Activated naive CD8-positive, alpha-beta T cell (primary cell): ENCODE measurements around the gene PPT1.
"Not testable (repeated sequence)": the region's sequence is repeated elsewhere in the genome, so short reads cannot be mapped to it uniquely, and the experiment has no call there.

Source experiments
- H3K27ac Mint-ChIP-seq: one replicate; pipeline ENCODE4 v1.8.0; 2021; ENCODE audit warnings: mixed read lengths
- H3K27me3 Mint-ChIP-seq: one replicate; pipeline ENCODE4 v1.8.0; 2021; ENCODE audit warnings: mixed read lengths
- H3K36me3 Mint-ChIP-seq: one replicate; pipeline ENCODE4 v1.8.0; 2021; ENCODE audit warnings: mixed read lengths
- H3K4me1 Mint-ChIP-seq: one replicate; pipeline ENCODE4 v1.8.0; 2021; ENCODE audit warnings: low read depth, mixed read lengths
- H3K4me3 Mint-ChIP-seq: one replicate; pipeline ENCODE4 v1.8.0; 2021; ENCODE audit warnings: mild to moderate bottlenecking, mixed read lengths
- H3K9me3 Mint-ChIP-seq: one replicate; pipeline ENCODE4 v1.8.0; 2021; ENCODE audit warnings: low read depth, mixed read lengths

The PPT1 gene

DNA sequence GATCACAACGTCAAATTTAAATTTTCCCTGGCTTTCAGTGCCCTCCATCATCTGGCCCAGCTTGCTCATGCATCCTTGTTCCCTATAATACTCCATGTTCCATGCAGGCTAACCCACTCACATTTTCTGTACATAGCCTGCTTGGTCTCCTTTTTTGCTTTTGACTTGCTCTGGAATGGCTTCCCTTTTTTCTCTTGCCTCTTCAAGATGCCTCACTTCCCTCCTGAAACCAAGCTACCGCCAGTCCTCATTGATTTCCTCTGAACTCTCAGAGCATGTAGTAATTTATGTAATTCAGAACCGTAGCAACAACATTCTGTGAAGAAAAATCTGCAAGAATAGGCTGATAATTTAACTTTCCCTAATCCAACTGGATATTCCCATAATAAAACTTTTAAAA, 46.2 kb downstream of the PPT1 start:
- Mint-ChIP-seq H3K36me3 (peaks cover 23% of the 10 kb centered on the region), H3K4me3 (peak overlapping the region; percentile 68), H3K9me3 (no peaks in the 10 kb centered on the region), H3K27ac (peak overlapping the region; percentile 91), H3K4me1 (peaks cover 84% of the 10 kb centered on the region), H3K27me3 (no peaks in the 10 kb centered on the region)

DNA sequence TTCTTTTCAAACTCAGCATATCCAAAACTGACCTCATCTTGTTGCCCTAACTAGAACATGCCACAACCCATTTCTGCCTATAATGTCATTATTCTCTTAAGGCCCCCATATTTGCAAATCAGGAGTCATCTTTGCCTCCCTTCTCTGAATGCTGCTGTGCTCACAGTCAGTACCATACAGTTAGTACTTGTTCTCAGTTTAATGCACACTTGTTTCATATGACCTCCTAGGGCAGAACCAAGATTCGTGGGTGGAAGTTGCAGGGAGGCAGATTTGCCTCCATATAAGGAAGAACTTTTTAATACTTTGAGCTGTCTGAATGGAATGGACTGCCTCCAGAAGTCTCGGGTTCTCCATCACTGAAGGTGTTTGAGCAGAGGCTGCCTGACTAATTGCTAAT, 47.3 kb downstream of the PPT1 start:
- Mint-ChIP-seq H3K36me3 (peaks cover 25% of the 10 kb centered on the region), H3K4me1 (peaks cover 84% of the 10 kb centered on the region), H3K27ac (peak overlapping the region; percentile 91), H3K27me3 (no peaks in the 10 kb centered on the region), H3K4me3 (peak overlapping the region; percentile 53), H3K9me3 (no peaks in the 10 kb centered on the region)

DNA sequence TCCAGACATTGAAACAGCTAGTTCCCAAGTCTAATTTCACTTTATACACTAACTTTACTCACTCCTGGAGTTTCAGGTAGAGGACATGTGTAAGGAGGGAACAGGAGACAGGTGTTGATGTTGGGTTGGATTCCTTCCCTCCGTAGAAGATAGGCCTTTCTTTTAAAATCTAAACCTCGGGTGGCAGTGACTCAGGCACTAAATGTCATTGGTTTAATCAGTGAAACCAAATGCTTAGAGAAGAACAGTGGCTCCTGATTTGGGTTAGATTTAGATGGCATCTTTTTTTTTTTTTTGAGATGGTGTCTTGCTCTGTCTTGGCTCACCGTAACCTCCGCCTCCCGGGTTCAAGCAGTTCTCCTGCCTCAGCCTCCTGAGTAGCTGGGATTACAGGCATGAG, 49.3 kb downstream of the PPT1 start:
- no peaks in the 10 kb centered on the region for H3K9me3 Mint-ChIP-seq
- peaks cover 83% of the 10 kb centered on the region for H3K4me1 Mint-ChIP-seq
- H3K27ac Mint-ChIP-seq = peak overlapping the region; percentile 92
- peak overlapping the region; percentile 77 for H3K4me3 Mint-ChIP-seq
- H3K27me3 Mint-ChIP-seq = no peaks in the 10 kb centered on the region
- H3K36me3 Mint-ChIP-seq = peaks cover 27% of the 10 kb centered on the region

DNA sequence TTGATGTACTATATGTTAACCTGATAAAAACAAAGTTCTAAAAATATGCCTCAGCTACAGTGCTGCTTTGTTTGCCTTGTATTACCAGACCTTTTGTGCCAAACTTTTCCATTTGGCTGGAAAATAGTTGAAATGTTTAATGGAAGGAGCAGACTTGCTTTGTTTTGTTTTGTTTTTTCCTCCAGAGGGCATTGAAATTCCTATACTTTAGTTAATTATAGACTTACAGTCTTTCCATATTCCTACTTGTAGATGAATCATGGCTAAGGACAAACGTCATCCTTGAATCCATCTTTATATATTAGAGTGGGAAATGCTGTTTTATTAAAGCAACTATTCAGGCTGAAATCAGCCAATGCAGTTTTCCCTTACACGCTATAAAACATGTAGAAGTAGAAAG, 49.8 kb downstream of the PPT1 start:
- peaks cover 31% of the 10 kb centered on the region for H3K36me3 Mint-ChIP-seq
- no peaks in the 10 kb centered on the region for H3K9me3 Mint-ChIP-seq
- H3K4me1 Mint-ChIP-seq = peaks cover 85% of the 10 kb centered on the region
- H3K4me3 Mint-ChIP-seq = peak overlapping the region; percentile 77
- no peaks in the 10 kb centered on the region for H3K27me3 Mint-ChIP-seq
- H3K27ac Mint-ChIP-seq = peak overlapping the region; percentile 92

DNA sequence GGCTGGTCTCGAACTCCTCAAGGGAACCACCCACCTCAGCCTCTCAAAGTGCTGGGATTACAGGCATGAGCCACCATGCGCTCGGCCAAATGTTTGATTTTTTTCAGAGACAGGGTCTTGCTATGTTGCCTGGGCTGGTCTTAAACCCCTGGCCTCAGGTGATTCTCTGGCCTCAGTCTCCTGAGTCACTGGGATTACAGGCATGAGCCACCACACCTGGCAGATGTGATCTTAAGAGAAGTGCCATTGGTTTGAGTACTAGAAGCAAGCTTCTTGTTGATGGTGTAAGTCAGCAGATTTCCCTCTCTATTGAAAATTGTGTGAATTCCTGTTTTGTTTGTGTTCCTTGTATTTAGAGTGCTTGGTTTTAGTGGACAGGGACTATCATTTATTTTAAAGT, 51.3 kb downstream of the PPT1 start:
- H3K4me3 Mint-ChIP-seq = peak overlapping the region; percentile 82
- H3K27me3 Mint-ChIP-seq = no peaks in the 10 kb centered on the region
- peak overlapping the region; percentile 82 for H3K27ac Mint-ChIP-seq
- H3K4me1 Mint-ChIP-seq = peaks cover 80% of the 10 kb centered on the region
- H3K9me3 Mint-ChIP-seq = no peaks in the 10 kb centered on the region
- H3K36me3 Mint-ChIP-seq = peaks cover 31% of the 10 kb centered on the region

DNA sequence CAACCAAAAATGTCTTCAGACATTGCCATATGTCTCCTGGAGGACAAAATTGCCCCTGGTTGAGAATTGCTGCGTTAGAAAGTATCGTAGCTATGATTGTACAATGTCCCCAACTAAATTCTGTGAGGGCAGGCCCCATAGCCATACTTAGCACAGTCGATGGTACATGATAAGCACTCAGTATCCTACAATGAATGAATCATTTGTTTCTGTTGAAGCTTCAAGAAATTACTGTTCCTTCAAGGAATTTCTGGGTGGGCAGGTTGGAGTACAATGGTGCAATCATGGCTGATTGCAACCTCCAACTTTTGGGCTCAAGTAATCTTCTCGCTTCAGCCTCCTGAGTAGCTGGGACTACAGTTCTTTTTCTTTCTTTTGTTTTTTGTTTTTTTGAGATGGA, 51.9 kb downstream of the PPT1 start:
- no peaks in the 10 kb centered on the region for H3K9me3 Mint-ChIP-seq
- no peaks in the 10 kb centered on the region for H3K27me3 Mint-ChIP-seq
- H3K27ac Mint-ChIP-seq = peak overlapping the region; percentile 82
- H3K4me3 Mint-ChIP-seq = peak overlapping the region; percentile 82
- H3K36me3 Mint-ChIP-seq = peaks cover 29% of the 10 kb centered on the region
- peaks cover 80% of the 10 kb centered on the region for H3K4me1 Mint-ChIP-seq

DNA sequence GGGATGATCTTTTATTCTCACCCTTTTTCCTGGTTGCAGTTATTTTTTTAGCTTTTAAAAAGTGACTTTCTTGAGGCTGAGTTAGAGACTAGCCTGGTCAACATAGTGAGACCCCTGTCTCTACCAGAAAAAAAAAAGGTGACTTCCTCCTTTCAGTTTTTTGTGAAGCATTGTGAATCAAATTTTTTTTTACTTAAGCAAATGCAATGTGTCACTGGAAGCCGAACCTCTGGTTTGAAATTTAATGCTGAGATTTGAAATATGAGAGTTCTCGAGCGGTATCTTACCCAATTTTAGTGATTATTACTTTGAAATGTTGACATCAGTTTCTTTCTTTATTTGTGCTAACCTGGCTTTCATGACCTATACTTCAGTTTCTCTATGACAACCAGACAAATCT, 52.9 kb downstream of the PPT1 start:
- peaks cover 26% of the 10 kb centered on the region for H3K36me3 Mint-ChIP-seq
- peak overlapping the region; percentile 97 for H3K4me3 Mint-ChIP-seq
- no peaks in the 10 kb centered on the region for H3K9me3 Mint-ChIP-seq
- no peaks in the 10 kb centered on the region for H3K27me3 Mint-ChIP-seq
- peaks cover 74% of the 10 kb centered on the region for H3K4me1 Mint-ChIP-seq
- peak overlapping the region; percentile 92 for H3K27ac Mint-ChIP-seq

DNA sequence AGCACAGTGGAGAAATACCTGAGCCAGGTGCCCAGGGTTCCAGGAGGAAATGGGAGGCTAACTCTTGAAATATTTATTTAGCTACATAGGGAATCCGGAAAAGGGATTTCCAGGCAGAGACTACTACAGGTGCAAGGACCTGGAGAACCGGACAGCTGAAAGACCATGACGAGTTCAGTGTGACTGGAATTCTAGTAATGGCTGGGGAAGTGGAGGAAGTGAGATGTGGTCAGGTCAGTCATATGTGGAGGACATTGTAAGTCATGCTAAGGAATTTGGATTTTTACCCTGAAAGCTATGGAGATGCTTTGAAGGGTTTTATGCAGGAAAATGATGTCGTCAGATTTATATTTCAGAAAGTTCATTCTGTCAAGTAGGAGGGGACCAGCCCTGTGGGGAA, 54.7 kb downstream of the PPT1 start:
- Mint-ChIP-seq H3K4me3 (peak overlapping the region; percentile 97), H3K9me3 (no peaks in the 10 kb centered on the region), H3K4me1 (peaks cover 74% of the 10 kb centered on the region), H3K27ac (peak overlapping the region; percentile 92), H3K27me3 (no peaks in the 10 kb centered on the region), H3K36me3 (peaks cover 17% of the 10 kb centered on the region)

DNA sequence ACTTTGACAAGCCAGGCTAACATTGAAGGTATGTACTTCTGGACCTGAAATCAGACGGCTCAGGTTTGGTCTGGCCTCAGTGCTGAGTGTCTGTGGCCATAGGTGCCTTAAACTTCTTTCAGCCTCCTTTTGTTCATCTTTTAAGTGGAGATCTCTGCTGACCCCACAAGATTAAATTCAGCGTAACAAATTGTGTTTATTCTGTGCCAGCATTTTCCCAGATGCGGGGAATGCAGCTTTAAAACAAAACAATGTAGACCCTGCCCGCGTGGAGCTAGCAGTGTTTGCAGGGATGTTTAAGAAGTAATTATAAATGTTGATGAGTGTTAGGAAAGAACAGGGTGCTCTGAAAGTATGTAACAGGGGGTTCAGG, 55.6 kb downstream of the PPT1 start:
- peak overlapping the region; percentile 97 for H3K4me3 Mint-ChIP-seq
- H3K27ac Mint-ChIP-seq = peak overlapping the region; percentile 92
- H3K36me3 Mint-ChIP-seq = peaks cover 16% of the 10 kb centered on the region
- H3K27me3 Mint-ChIP-seq = no peaks in the 10 kb centered on the region
- peaks cover 77% of the 10 kb centered on the region for H3K4me1 Mint-ChIP-seq
- H3K9me3 Mint-ChIP-seq = no peaks in the 10 kb centered on the region

DNA sequence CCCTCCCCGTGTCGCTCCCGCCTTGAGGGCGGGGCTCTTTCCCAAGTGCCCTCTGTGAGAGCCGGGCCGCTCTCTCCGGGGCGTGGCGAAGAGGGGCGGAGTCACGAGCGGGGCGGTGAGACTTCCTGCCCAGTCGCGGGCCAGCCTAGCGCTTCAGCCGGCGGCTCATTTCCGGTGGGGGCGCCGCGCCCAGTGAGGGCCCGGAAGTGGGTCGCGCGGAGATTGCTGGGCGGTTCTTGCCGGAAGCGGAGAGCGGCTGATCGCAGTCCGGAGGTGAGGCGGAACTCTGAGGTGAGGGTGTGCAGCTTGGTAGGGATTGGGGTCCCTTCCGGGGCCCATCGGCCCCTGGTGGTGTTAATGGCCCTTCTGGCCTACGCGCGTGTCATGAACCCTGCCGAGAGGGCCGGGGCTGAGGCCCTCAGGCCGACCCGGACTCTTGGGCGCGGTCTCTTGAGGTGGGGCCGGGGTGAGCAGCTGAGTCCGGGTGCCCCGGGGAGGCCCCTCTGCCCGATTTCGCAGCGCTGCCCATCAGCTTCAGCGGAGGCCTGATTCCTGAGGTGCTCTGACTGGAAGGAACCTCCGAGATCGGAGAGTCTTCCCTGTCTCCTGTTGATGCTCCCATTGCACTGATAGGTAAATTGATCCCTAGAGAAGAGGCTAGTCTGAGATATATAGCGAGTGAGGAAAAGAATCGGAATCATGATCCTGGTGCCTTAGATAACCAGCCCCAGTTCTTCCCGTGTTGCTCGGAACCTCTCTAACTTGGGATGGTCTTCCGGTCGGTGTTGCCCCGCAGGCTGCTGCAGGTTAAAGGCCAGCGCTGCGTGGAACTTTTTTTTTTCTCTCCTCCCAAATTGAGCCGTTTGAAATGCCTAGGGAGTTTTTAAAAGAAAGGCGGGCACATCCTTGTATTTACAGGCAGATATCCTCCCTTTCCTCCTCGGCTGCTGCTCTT, 56.3 kb downstream of the PPT1 start, which contains the start of gene CAP1:
Gene CAP1 (plus strand): TSS at position 219 of the 955 bp plus-strand sequence. CDS start 18,618 bp downstream, outside the sequence.
- Mint-ChIP-seq H3K36me3 (peaks cover 14% of the 10 kb centered on the region), H3K9me3 (no peaks in the 10 kb centered on the region), H3K4me1 (peaks cover 74% of the 10 kb centered on the region), H3K4me3 (peak within 1 kb of the TSS; percentile 97), H3K27ac (peak within 1 kb of the TSS; percentile 92), H3K27me3 (no peaks in the 10 kb centered on the region)

DNA sequence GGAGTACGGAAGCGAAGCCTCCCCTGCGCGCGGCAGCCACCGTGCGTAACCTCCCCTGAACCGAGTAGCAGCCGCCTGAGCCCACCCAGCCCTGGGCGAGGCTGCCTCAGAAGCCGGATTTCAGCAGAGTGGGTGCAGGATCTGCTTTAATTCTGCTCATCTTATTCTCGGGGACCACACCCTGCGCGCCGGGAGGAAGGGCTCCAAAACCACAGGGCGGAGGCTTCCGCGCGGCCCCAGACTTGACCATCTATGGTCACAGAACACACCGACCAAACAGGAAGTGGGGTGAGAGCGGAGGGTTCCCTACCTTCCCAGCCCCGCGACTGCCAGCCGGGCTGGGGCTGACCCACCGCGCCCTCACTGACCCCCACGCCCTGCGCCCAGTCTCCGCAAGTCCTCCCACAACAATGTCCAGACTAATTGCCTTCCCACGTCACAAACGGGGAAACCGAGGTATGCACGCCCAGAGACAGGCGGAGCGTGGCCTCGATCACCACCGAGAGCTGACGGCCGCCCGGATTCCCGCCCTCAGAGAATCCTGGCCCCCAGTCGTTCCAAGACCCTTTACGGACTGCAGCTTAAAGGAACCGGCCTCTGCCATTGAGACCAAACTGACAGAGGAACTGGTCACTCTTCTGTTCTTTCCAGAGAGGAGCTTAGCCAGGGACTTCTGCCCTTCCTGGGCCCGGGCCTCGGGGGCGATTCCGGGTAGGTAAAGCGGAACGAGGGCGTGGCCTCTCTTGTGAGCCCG, 57.1 kb downstream of the PPT1 start:
- H3K27me3 Mint-ChIP-seq = no peaks in the 10 kb centered on the region
- H3K4me1 Mint-ChIP-seq = peaks cover 71% of the 10 kb centered on the region
- H3K27ac Mint-ChIP-seq = peak overlapping the region; percentile 92
- peaks cover 11% of the 10 kb centered on the region for H3K36me3 Mint-ChIP-seq
- peak overlapping the region; percentile 97 for H3K4me3 Mint-ChIP-seq
- H3K9me3 Mint-ChIP-seq = no peaks in the 10 kb centered on the region

DNA sequence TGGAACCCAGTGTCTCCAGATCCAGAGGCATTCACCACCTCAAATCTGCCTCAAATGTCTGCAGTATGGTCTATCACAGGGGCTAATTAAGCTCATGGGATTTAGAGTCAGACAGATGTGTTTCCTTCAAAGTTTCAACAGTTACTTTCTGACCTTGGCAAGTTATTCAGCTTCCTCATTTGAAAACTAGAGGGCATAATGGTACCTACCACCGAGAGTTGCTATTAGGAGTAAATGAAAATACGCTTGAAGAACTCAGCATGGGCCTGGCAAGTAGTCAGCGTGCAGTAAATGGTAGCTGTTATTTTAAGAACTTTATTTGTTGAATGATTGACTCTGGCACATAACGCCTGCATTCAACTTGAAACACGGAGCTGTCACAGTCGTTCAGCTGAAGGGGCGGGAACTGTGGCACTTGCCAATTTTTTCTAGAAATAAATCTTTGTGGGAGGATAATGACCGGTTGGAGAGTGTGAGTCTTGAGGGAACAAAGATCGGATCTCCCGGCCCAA, 57.8 kb downstream of the PPT1 start:
- peak overlapping the region; percentile 97 for H3K4me3 Mint-ChIP-seq
- H3K27ac Mint-ChIP-seq = peak overlapping the region; percentile 92
- H3K9me3 Mint-ChIP-seq = no peaks in the 10 kb centered on the region
- no peaks in the 10 kb centered on the region for H3K27me3 Mint-ChIP-seq
- peaks cover 11% of the 10 kb centered on the region for H3K36me3 Mint-ChIP-seq
- H3K4me1 Mint-ChIP-seq = peaks cover 73% of the 10 kb centered on the region

DNA sequence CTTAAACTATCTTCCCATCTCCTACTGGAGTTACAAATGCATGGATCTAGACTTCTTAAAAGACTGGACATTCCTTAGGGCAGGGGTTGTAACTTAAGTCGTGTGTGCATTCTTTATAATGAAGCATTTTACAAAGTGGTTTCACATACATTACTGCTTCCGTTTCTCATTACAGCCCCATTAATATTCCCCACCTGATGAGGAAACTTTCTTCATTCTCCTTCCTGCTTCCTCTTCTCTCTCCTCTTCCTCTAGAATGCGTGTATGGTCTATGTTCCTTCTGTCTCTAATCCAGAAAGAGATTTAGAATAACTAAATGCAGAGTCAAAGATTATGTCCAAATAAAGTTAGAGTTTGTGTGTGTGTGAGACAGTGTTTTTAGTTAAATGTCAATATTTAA, 58.4 kb downstream of the PPT1 start:
- Mint-ChIP-seq H3K27ac (peak overlapping the region; percentile 92), H3K4me3 (peak overlapping the region; percentile 97), H3K4me1 (peaks cover 72% of the 10 kb centered on the region), H3K27me3 (no peaks in the 10 kb centered on the region), H3K9me3 (no peaks in the 10 kb centered on the region), H3K36me3 (peaks cover 11% of the 10 kb centered on the region)

DNA sequence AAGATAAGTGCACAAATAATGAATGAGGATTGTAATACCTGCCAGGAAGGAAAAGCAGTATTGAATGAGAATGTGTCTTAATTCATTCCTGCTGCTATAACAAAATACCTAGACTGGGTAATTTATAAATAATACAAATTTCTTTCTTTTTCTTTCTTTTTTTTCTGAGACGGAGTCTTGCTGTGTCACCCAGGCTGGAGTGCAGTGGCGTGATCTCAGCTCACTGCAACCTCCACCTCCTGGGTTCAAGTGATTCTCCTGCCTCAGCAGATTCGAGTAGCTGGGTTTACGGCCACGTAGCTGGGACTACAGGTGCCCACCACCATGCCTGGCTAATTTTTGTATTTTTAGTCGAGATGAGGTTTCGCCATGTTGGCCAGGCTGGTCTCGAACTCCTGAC, 59.8 kb downstream of the PPT1 start:
- Mint-ChIP-seq H3K4me1 (peaks cover 68% of the 10 kb centered on the region), H3K27ac (peak overlapping the region; percentile 67)
- H3K4me3 Mint-ChIP-seq, H3K36me3 Mint-ChIP-seq, H3K9me3 Mint-ChIP-seq, H3K27me3 Mint-ChIP-seq: not testable (repeated sequence)

DNA sequence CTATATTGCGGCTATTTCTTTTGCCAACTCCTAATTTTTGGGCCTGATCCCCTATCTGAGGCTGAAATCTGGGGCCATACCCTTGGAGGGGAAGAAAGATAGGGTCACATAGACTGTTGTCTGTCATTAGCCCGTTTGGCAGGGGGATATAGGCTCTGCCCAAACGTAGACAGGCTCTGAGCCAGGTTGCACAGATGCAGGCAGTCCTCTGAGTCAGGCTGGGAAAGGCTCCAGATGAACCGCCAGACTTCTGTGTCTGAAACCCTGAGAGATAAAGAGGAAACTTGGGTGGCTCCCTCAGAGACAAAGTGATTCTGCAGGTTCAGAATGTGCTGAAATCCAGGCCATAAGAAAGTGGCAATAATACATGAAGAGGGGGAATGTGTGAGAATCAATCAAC, 60.5 kb downstream of the PPT1 start:
- no peaks in the 10 kb centered on the region for H3K27me3 Mint-ChIP-seq
- H3K36me3 Mint-ChIP-seq = peaks cover under 1% of the 10 kb centered on the region
- peaks cover 64% of the 10 kb centered on the region for H3K4me1 Mint-ChIP-seq
- H3K4me3 Mint-ChIP-seq = no peak overlapping the region
- H3K9me3 Mint-ChIP-seq = no peaks in the 10 kb centered on the region
- peak overlapping the region; percentile 67 for H3K27ac Mint-ChIP-seq
